GM12864 (cell line): ENCODE results near the gene FARP2.
"Not testable (repeated sequence)": the region's sequence is repeated elsewhere in the genome, so short reads cannot be mapped to it uniquely, and the experiment has no call there.

ENCODE experiments used
- DNase-seq: peaks from one replicate; pipeline ENCODE4 v3.0.0-alpha.2; 2011; ENCODE audit warnings: low read depth
- H3K4me3 ChIP-seq: 2 replicates; pipeline ENCODE4 v1.5.1; 2011; ENCODE audit warnings: mild to moderate bottlenecking, low read depth, low read length, control low read depth
- TF ChIP-seq, protein P1 (sequence below): IDR thresholded peaks from 2 replicates; pipeline ENCODE4 v1.5.1; 2011; ENCODE audit warnings: low read depth, mild to moderate bottlenecking, moderate library complexity, low read length, control low read depth, inconsistent platforms; ENCODE audit errors: missing control alignments

Gene FARP2

GRCh38 chr2:241443486-241444223 lies 87.6 kb downstream of the FARP2 start:
- no peak overlapping the region for H3K4me3 ChIP-seq
- DNase-seq = peak; percentile 75
- TF ChIP-seq, protein P1, sequence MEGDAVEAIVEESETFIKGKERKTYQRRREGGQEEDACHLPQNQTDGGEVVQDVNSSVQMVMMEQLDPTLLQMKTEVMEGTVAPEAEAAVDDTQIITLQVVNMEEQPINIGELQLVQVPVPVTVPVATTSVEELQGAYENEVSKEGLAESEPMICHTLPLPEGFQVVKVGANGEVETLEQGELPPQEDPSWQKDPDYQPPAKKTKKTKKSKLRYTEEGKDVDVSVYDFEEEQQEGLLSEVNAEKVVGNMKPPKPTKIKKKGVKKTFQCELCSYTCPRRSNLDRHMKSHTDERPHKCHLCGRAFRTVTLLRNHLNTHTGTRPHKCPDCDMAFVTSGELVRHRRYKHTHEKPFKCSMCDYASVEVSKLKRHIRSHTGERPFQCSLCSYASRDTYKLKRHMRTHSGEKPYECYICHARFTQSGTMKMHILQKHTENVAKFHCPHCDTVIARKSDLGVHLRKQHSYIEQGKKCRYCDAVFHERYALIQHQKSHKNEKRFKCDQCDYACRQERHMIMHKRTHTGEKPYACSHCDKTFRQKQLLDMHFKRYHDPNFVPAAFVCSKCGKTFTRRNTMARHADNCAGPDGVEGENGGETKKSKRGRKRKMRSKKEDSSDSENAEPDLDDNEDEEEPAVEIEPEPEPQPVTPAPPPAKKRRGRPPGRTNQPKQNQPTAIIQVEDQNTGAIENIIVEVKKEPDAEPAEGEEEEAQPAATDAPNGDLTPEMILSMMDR = no peak

DNA sequence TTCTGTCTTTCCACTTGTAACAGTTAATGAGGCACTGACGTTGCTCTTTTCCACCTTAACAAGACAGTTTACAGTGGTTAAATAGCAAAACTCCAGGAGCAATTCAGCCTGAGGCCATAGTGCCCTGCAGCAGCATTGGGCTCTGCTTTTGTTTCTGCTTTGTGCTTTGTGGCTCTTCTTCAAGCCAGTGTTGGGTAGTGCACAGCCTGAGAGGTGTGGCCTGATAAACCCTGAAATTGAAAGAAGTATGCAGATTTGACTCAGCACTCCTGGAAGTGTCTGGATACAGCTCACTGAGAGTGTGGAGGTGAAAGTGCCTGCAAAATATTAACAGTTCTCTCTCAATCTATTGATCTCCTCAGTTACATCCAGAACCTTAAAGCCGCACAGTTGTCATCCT lies 89.3 kb downstream of the FARP2 start:
- DNase-seq = no peak
- no peak overlapping the region for H3K4me3 ChIP-seq
- TF ChIP-seq, protein P1 = no peak

- not testable (repeated sequence) for DNase-seq, H3K4me3 ChIP-seq
Observed at GRCh38 chr2:241450092-241450491, 94.0 kb downstream of the FARP2 start.

DNA sequence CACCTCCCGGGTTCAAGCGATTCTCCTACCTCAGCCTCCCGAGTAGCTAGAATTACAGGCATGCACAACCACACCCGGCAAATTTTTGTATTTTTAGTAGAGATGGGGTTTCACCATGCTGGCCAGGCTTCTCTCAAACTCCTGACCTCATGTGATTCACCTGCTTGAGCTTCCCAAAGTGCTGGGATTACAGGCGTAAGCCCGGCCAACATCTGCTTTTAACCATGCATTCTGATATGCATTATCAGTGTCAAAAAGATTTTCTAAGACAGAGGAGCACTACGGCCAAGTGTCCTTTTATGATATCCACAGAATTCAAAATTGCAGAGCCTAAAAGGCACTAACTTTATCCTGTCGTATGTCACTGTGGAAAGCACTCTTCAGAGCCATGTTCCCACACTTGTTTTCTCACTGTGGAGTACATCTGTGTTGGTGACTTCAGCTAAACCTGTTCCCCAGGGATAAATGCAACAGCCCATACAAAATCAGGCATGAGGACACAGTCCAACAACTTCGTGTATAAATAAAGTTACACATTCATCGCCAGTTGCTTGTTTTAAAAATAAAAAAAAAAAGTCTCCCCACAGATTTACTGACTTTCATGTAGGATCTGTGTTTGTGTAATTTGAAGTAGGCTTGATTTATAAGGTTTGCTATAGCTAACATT lies 95.9 kb downstream of the FARP2 start:
- no peak overlapping the region for H3K4me3 ChIP-seq
- no peak for DNase-seq
- TF ChIP-seq, protein P1 = no peak

- not testable (repeated sequence) for H3K4me3 ChIP-seq, DNase-seq
Observed at GRCh38 chr2:241453919-241454318, 97.8 kb downstream of the FARP2 start.

GRCh38 chr2:241454837-241455485 lies 98.9 kb downstream of the FARP2 start:
- TF ChIP-seq, protein P1 = no peak
- no peak for DNase-seq

GRCh38 chr2:241456546-241456945 lies 100.5 kb downstream of the FARP2 start:
- H3K4me3 ChIP-seq = no peak overlapping the region
- no peak for DNase-seq
- TF ChIP-seq, protein P1 = no peak

More at GRCh38 chr2:241454837-241455485, 98.9 kb downstream of the FARP2 start:
- H3K4me3 ChIP-seq = no peak overlapping the region
